ENCODE data around the gene GLRX.

The GLRX gene

GRCh38 chr5:95846554-95847260 lies 24.2 kb upstream of the GLRX start:
- no peak for DNase-seq (ENCODE audit: low read depth, low spot score)
- Histone ChIP-seq H3K4me3 (no peak overlapping the region), H3K9me3 (ENCODE audit: low read depth, low read length) (no peaks in the 10 kb centered on the region), H3K27ac (no peak overlapping the region), H3K9ac (ENCODE audit: insufficient read length) (no peak overlapping the region), H3K36me3 (ENCODE audit: insufficient read depth, low read length) (no peaks in the 10 kb centered on the region)
- TF ChIP-seq EZH2 (IDR thresholded peaks at IDR 0.05) (no peak), FOXP2 (optimal IDR thresholded peaks at IDR 0.05; ENCODE audit: control extremely low read depth, extremely low read length, insufficient read depth) (peak; percentile 37), POLR2AphosphoS5 (IDR thresholded peaks at IDR 0.05; ENCODE audit: borderline replicate concordance, low read depth, low read length) (no peak)

- no peak overlapping the region for H3K9ac ChIP-seq (ENCODE audit: insufficient read length)
- no peak overlapping the region for H3K27ac ChIP-seq
- DNase-seq (ENCODE audit: low read depth, low spot score) = no peak
- no peak overlapping the region for H3K4me3 ChIP-seq
- TF ChIP-seq POLR2AphosphoS5 (IDR thresholded peaks at IDR 0.05; ENCODE audit: borderline replicate concordance, low read depth, low read length) (no peak), EZH2 (IDR thresholded peaks at IDR 0.05) (no peak), FOXP2 (optimal IDR thresholded peaks at IDR 0.05; ENCODE audit: control extremely low read depth, extremely low read length, insufficient read depth) (no peak)
- no peaks in the 10 kb centered on the region for H3K9me3 ChIP-seq (ENCODE audit: low read depth, low read length)
- H3K36me3 ChIP-seq (ENCODE audit: insufficient read depth, low read length) = no peaks in the 10 kb centered on the region
These were observed 22.9 kb upstream of the GLRX start for GRCh38 chr5:95845391-95845790.

- H3K9ac ChIP-seq (ENCODE audit: insufficient read length) = no peak overlapping the region
- no peak for TF ChIP-seq EZH2 (IDR thresholded peaks at IDR 0.05)
- TF ChIP-seq FOXP2 (optimal IDR thresholded peaks at IDR 0.05; ENCODE audit: control extremely low read depth, extremely low read length, insufficient read depth) = peak; percentile 12
These were observed 21.3 kb upstream of the GLRX start for GRCh38 chr5:95843733-95844223.

GRCh38 chr5:95842854-95843544 lies 20.5 kb upstream of the GLRX start:
- H3K9me3 ChIP-seq (ENCODE audit: low read depth, low read length) = no peaks in the 10 kb centered on the region
- H3K27ac ChIP-seq = 0 out of 2 replicates have a peak overlapping the region, but pooled peaks have one; percentile 21
- H3K36me3 ChIP-seq (ENCODE audit: insufficient read depth, low read length) = no peaks in the 10 kb centered on the region
- no peak overlapping the region for H3K9ac ChIP-seq (ENCODE audit: insufficient read length)
- TF ChIP-seq FOXP2 (optimal IDR thresholded peaks at IDR 0.05; ENCODE audit: control extremely low read depth, extremely low read length, insufficient read depth) = no peak
- no peak for TF ChIP-seq EZH2 (IDR thresholded peaks at IDR 0.05)
- no peak for TF ChIP-seq POLR2AphosphoS5 (IDR thresholded peaks at IDR 0.05; ENCODE audit: borderline replicate concordance, low read depth, low read length)
- DNase-seq (ENCODE audit: low read depth, low spot score) = no peak
- H3K4me3 ChIP-seq = no peak overlapping the region

More at GRCh38 chr5:95843733-95844223, 21.3 kb upstream of the GLRX start:
- H3K36me3 ChIP-seq (ENCODE audit: insufficient read depth, low read length) = no peaks in the 10 kb centered on the region
- DNase-seq (ENCODE audit: low read depth, low spot score) = no peak
- H3K27ac ChIP-seq = 0 out of 2 replicates have a peak overlapping the region, but pooled peaks have one; percentile 21
- no peaks in the 10 kb centered on the region for H3K9me3 ChIP-seq (ENCODE audit: low read depth, low read length)
- no peak overlapping the region for H3K4me3 ChIP-seq

- Histone ChIP-seq H3K9me3 (ENCODE audit: low read depth, low read length) (no peaks in the 10 kb centered on the region), H3K36me3 (ENCODE audit: insufficient read depth, low read length) (no peaks in the 10 kb centered on the region), H3K27ac (no peak overlapping the region), H3K9ac (ENCODE audit: insufficient read length) (no peak overlapping the region), H3K4me3 (no peak overlapping the region)
- no peak for DNase-seq (ENCODE audit: low read depth, low spot score)
- TF ChIP-seq EZH2 (IDR thresholded peaks at IDR 0.05) = no peak
- TF ChIP-seq POLR2AphosphoS5 (IDR thresholded peaks at IDR 0.05; ENCODE audit: borderline replicate concordance, low read depth, low read length) = no peak
- no peak for TF ChIP-seq FOXP2 (optimal IDR thresholded peaks at IDR 0.05; ENCODE audit: control extremely low read depth, extremely low read length, insufficient read depth)
These were observed 19.6 kb upstream of the GLRX start for GRCh38 chr5:95841914-95842812.

- DNase-seq (ENCODE audit: low read depth, low spot score) = no peak
- no peak overlapping the region for H3K9ac ChIP-seq (ENCODE audit: insufficient read length)
- TF ChIP-seq FOXP2 (optimal IDR thresholded peaks at IDR 0.05; ENCODE audit: control extremely low read depth, extremely low read length, insufficient read depth) (no peak), POLR2AphosphoS5 (IDR thresholded peaks at IDR 0.05; ENCODE audit: borderline replicate concordance, low read depth, low read length) (no peak), EZH2 (IDR thresholded peaks at IDR 0.05) (no peak)
- no peaks in the 10 kb centered on the region for H3K36me3 ChIP-seq (ENCODE audit: insufficient read depth, low read length)
- H3K9me3 ChIP-seq (ENCODE audit: low read depth, low read length) = no peaks in the 10 kb centered on the region
- no peak overlapping the region for H3K27ac ChIP-seq
- H3K4me3 ChIP-seq = no peak overlapping the region
These were observed 18.6 kb upstream of the GLRX start for GRCh38 chr5:95840956-95841705.

GRCh38 chr5:95839658-95840057 lies 17.1 kb upstream of the GLRX start:
- Histone ChIP-seq H3K36me3 (ENCODE audit: insufficient read depth, low read length) (no peaks in the 10 kb centered on the region), H3K4me3 (no peak overlapping the region), H3K9ac (ENCODE audit: insufficient read length) (no peak overlapping the region), H3K9me3 (ENCODE audit: low read depth, low read length) (no peaks in the 10 kb centered on the region), H3K27ac (no peak overlapping the region)
- no peak for DNase-seq (ENCODE audit: low read depth, low spot score)
- TF ChIP-seq POLR2AphosphoS5 (IDR thresholded peaks at IDR 0.05; ENCODE audit: borderline replicate concordance, low read depth, low read length) (no peak), FOXP2 (optimal IDR thresholded peaks at IDR 0.05; ENCODE audit: control extremely low read depth, extremely low read length, insufficient read depth) (no peak), EZH2 (IDR thresholded peaks at IDR 0.05) (no peak)

Data from SK-N-MC (cell line).